ENCODE measurements around the gene ACOXL.

The ACOXL gene

DNA sequence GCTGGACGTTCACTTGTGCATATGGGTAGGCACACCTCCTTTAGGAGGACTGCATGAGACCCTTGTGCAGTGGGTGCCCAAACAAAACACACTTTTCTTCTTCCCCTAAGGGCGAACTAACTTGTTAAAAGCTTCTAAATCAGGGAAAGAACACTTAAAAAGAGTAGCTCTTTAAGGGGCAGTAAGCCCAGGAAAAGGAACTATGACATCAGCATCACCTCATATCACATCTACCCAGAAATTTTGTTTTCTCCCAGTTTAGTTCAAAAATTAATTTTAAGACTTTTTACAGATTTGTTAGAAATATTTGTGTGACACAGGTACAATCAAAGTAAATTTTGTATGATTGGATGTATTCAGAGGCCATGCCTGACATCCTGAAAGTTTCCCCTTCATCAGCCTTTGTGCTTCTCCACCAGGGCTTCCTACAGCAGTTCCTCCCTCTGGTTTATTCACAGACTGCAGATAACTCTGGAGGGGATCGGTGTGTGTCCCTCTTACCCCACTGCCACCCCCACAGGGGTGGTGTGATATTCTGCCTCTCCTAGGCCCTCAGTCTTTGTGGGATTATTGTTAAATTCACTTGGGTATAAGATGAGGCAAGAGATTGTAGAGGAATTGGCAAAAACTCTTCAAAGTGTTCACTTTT lies 416.0 kb downstream of the ACOXL start:
- TF ChIP-seq, protein P1, sequence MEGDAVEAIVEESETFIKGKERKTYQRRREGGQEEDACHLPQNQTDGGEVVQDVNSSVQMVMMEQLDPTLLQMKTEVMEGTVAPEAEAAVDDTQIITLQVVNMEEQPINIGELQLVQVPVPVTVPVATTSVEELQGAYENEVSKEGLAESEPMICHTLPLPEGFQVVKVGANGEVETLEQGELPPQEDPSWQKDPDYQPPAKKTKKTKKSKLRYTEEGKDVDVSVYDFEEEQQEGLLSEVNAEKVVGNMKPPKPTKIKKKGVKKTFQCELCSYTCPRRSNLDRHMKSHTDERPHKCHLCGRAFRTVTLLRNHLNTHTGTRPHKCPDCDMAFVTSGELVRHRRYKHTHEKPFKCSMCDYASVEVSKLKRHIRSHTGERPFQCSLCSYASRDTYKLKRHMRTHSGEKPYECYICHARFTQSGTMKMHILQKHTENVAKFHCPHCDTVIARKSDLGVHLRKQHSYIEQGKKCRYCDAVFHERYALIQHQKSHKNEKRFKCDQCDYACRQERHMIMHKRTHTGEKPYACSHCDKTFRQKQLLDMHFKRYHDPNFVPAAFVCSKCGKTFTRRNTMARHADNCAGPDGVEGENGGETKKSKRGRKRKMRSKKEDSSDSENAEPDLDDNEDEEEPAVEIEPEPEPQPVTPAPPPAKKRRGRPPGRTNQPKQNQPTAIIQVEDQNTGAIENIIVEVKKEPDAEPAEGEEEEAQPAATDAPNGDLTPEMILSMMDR (IDR thresholded peaks at IDR 0.05; ENCODE audit: insufficient read depth, missing control alignments): no peak
- FAIRE-seq (no peak), DNase-seq (ENCODE audit: insufficient read length, low spot score) (no peak)

DNA sequence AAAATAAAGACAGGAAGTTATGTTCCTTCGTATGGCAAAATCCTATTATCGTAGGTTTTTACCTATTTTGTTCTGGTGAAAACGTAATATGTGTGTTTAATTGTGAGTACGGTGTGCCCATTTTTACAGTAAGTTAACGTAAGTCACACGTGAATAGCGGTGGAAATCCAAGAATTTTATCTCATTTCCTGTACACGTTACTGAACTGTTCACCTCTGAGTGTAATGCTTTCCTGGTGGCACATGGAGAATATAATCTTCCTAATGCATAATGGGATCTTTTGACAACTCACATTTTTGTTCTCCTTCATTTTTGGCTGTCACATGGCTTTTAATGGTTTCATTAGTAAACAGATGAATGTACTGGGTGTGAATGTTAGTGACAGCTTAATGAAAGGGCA lies 416.6 kb downstream of the ACOXL start:
- no peak for DNase-seq (ENCODE audit: insufficient read length, low spot score)
- FAIRE-seq: no peak
- TF ChIP-seq, protein P1 (IDR thresholded peaks at IDR 0.05; ENCODE audit: insufficient read depth, missing control alignments): no peak

DNA sequence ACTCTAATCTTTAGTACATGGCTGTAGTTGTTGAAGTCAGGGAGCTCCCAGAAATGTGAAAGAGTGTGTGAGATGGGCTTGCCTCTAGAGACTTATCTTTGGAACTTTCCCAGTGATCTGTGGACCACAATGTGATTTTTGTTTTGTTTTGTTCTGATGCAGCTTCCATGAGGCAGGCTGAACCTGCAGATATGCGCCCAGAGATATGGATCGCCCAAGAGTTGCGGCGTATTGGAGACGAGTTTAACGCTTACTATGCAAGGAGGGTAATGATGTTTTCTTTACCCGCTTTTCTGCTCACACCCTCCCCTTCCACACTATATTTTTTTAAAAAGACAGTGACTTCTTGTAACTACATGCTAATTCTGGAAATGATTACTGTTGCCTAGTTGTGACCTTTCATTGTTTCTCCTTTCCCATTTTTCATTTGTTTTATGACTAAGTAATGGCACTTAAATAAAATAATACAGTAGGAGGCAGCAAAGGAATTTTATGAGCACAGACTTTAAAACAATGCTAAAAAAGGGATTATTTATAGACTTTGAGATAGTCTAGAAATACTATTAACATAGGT lies 417.6 kb downstream of the ACOXL start:
- FAIRE-seq: no peak
- no peak for DNase-seq (ENCODE audit: insufficient read length, low spot score)
- TF ChIP-seq, protein P1 (IDR thresholded peaks at IDR 0.05; ENCODE audit: insufficient read depth, missing control alignments): no peak

DNA sequence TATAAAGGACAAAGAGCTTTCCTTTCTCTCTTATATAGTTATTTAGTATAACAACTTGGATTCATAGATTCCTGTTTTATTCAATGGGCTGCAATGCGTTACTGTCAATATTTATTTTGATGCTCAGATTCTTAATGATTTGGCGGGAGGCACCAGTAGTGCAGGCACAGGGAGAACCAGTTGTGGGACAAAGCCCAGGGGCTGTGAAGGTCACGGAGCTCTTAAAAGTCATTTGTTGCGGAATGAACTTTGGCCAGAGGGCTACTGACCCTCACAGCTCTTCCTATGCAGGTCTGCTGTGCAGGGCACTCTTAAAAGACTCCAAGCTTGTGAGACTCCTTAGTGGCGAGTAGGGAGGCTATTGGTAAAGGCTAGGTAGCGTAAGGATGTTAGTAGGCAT lies 422.4 kb downstream of the ACOXL start:
- DNase-seq (ENCODE audit: insufficient read length, low spot score) (no peak), FAIRE-seq (no peak)
- TF ChIP-seq, protein P1 (IDR thresholded peaks at IDR 0.05; ENCODE audit: insufficient read depth, missing control alignments): no peak

DNA sequence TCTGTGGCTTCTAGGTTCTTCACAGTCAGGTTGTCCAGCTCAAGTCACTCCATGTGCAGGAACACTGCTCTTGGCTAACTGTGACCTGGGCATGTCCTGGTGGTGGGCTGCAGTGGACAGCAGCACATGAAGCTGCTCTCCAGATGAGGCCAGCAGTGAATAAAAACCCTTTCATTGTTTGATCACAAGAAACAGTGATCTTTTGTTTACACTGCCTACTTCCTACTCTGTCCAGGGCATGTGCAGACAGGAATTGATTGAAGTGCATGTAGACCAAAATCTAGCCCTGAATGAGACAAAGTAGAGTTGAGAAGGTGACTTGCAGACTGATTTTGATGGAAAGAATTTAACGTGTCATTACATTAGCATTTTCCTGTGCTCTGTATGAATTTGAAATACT lies 423.2 kb downstream of the ACOXL start:
- TF ChIP-seq, protein P1 (IDR thresholded peaks at IDR 0.05; ENCODE audit: insufficient read depth, missing control alignments): no peak
- no peak for FAIRE-seq
- DNase-seq (ENCODE audit: insufficient read length, low spot score): no peak

DNA sequence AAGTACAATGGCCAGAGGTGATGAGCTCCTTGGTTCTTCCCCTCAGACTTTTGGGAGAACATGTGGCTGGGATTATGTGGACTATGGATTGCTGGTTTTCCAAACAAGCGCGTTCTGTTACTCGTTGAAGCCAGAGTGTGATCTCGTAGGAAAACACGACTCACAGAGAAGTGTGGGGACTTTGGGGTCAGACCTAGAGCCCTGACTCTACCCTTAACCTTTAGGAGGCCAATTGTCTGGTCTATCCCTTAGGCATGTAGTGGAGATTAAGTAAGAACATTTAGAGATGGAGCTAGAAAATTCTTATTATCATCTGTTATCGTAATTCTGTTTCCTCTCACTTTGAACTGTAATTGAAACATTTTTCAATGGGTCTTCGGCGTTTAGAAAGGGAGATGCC lies 424.2 kb downstream of the ACOXL start:
- DNase-seq (ENCODE audit: insufficient read length, low spot score) (no peak), FAIRE-seq (no peak)
- TF ChIP-seq, protein P1 (IDR thresholded peaks at IDR 0.05; ENCODE audit: insufficient read depth, missing control alignments): no peak

DNA sequence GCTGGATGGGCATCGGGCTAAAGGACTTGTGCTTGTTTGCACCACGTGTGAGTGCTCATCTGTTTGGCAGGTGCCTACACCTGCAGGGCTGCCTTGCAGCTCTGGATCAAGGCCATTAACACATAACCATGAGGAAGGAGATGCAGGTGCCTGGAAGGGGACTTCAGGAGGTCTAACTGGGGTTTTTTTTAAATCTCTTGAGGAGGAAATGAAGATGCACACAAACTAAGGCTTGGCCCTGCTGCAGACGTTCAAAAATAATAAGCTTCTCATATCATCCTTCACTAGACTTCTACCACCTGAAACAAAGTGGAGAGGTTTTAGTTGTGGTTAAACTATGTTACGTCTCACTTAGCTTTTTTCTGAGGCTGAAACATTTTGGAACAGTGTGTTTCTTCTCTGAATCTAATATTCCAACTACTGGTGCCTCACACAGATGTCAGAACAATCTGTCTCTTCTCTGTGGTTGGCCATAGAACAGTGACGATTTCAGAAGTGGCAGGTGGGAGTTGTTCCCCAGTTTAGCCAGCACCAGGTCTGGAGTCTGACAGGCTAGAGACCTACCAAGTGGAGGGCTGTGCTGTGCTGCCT lies 424.8 kb downstream of the ACOXL start:
- no peak for FAIRE-seq
- TF ChIP-seq, protein P1 (IDR thresholded peaks at IDR 0.05; ENCODE audit: insufficient read depth, missing control alignments): no peak
- no peak for DNase-seq (ENCODE audit: insufficient read length, low spot score)
